ENCODE data around the gene FCGR2B. TPM values are rescaled to one million over a fixed set of nuclear protein-coding genes. Genes with fewer than 3 reads are reported as not detected.
"Not testable (repeated sequence)": the region's sequence is repeated elsewhere in the genome, so short reads cannot be mapped to it uniquely, and the experiment has no call there.

Gene FCGR2B
- total and polyA plus RNA-seq, 3 donors from 2014 or later, result 1.1 to 16.1 (median 5.8) TPM

GRCh38 chr1:161674908-161675307 lies 12.0 kb downstream of the FCGR2B start:
- H3K9me3 ChIP-seq; H3K36me3 ChIP-seq (ENCODE audit: low read depth, missing control alignments); DNase-seq; intact Hi-C loops (cut with DNase I; ENCODE audit: low total_unique reads); H3K27me3 ChIP-seq; H3K4me3 ChIP-seq; H3K27ac ChIP-seq; H3K4me1 ChIP-seq: not testable (repeated sequence)
- 64% methylated on average over 3 of the region's 3 CpGs; no CpG with 5 or more reads in 1 of the 2 donors for WGBS, 2 donors

GRCh38 chr1:161676441-161676840 lies 13.5 kb downstream of the FCGR2B start:
- H3K27ac ChIP-seq, result no peak overlapping the region
- H3K9me3 ChIP-seq, result no peaks in the 10 kb centered on the region
- no peak overlapping the region for H3K4me3 ChIP-seq
- H3K27me3 ChIP-seq, result no peaks in the 10 kb centered on the region
- no peak for DNase-seq
- no peaks in the 10 kb centered on the region for H3K4me1 ChIP-seq
- WGBS, 2 donors, result 87 to 94% methylated on average over 2 of the region's 2 CpGs
- TF ChIP-seq POLR2A (IDR thresholded peaks at IDR 0.05) (no peak), CTCF (IDR thresholded peaks at IDR 0.05) (no peak)
- H3K36me3 ChIP-seq (ENCODE audit: low read depth, missing control alignments), result no peaks in the 10 kb centered on the region
- intact Hi-C loops (cut with DNase I; ENCODE audit: low total_unique reads), result no loop called here

GRCh38 chr1:161676958-161677689 lies 14.2 kb downstream of the FCGR2B start:
- Histone ChIP-seq H3K27me3 (no peaks in the 10 kb centered on the region), H3K4me1 (no peaks in the 10 kb centered on the region), H3K4me3 (no peak overlapping the region), H3K36me3 (ENCODE audit: low read depth, missing control alignments) (no peaks in the 10 kb centered on the region), H3K27ac (no peak overlapping the region), H3K9me3 (no peaks in the 10 kb centered on the region)
- no peak for DNase-seq
- no peak for TF ChIP-seq CTCF (IDR thresholded peaks at IDR 0.05)
- no peak for TF ChIP-seq POLR2A (IDR thresholded peaks at IDR 0.05)
- WGBS, 2 donors, result 82 to 91% methylated on average over 5 of the region's 5 CpGs
- intact Hi-C loops (cut with DNase I; ENCODE audit: low total_unique reads), result no loop called here

- no peaks in the 10 kb centered on the region for H3K9me3 ChIP-seq
- 70 to 71% methylated on average over 3 of the region's 3 CpGs for WGBS, 2 donors
- no peaks in the 10 kb centered on the region for H3K4me1 ChIP-seq
- TF ChIP-seq POLR2A (IDR thresholded peaks at IDR 0.05), result no peak
- no peak for TF ChIP-seq CTCF (IDR thresholded peaks at IDR 0.05)
- intact Hi-C loops (cut with DNase I; ENCODE audit: low total_unique reads), result no loop called here
- no peak overlapping the region for H3K4me3 ChIP-seq
- no peak for DNase-seq
- no peaks in the 10 kb centered on the region for H3K36me3 ChIP-seq (ENCODE audit: low read depth, missing control alignments)
- no peaks in the 10 kb centered on the region for H3K27me3 ChIP-seq
- H3K27ac ChIP-seq, result no peak overlapping the region
Observed at GRCh38 chr1:161678500-161678899, 15.6 kb downstream of the FCGR2B start.

- H3K4me1 ChIP-seq, result no peaks in the 10 kb centered on the region
- H3K27me3 ChIP-seq, result no peaks in the 10 kb centered on the region
- H3K9me3 ChIP-seq, result no peaks in the 10 kb centered on the region
- intact Hi-C loops (cut with DNase I; ENCODE audit: low total_unique reads), result no loop called here
- H3K27ac ChIP-seq, result no peak overlapping the region
- no peaks in the 10 kb centered on the region for H3K36me3 ChIP-seq (ENCODE audit: low read depth, missing control alignments)
- WGBS, 2 donors, result 62 to 72% methylated on average over 3 of the region's 3 CpGs
- TF ChIP-seq POLR2A (IDR thresholded peaks at IDR 0.05) (no peak), CTCF (IDR thresholded peaks at IDR 0.05) (no peak)
- H3K4me3 ChIP-seq, result no peak overlapping the region
- no peak for DNase-seq
Observed at GRCh38 chr1:161681879-161682278, 18.9 kb downstream of the FCGR2B start.

Data from testis (tissue), 3 donors.